Measurements from ENCODE around the gene CDK11A.
"Not testable (repeated sequence)": the region's sequence is repeated elsewhere in the genome, so short reads cannot be mapped to it uniquely, and the experiment has no call there.

Gene CDK11A

DNA sequence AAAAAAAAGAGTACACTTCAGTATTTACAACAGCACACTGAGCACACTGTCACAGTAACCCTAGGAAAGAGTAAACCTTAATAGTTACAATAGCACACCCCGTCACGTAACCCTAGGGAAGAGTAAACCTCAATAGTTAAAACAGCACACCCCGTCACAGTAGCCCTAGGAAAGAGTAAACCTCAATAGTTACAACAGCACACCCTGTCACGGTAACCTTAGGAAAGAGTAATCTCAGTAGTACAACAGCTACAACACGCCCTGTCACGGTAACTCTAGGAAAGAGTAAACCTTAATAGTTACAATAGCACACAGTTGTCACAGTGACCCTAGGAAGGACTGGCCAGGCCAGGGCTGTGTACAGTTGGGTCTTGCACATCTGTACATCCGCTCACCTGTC is 3.0 kb downstream of the CDK11A start:
- DNase-seq (ENCODE audit: low spot score): no peak
- no peak overlapping the region for H3K27ac Mint-ChIP-seq
- no peaks in the 10 kb centered on the region for H3K27me3 Mint-ChIP-seq (ENCODE audit: low read depth)
- peaks cover 31% of the 10 kb centered on the region for H3K36me3 Mint-ChIP-seq (ENCODE audit: low read depth)
- H3K9me3 Mint-ChIP-seq: no peaks in the 10 kb centered on the region
- peaks cover 6% of the 10 kb centered on the region for H3K4me1 Mint-ChIP-seq (ENCODE audit: low read depth)
- no peak overlapping the region for H3K4me3 Mint-ChIP-seq

DNA sequence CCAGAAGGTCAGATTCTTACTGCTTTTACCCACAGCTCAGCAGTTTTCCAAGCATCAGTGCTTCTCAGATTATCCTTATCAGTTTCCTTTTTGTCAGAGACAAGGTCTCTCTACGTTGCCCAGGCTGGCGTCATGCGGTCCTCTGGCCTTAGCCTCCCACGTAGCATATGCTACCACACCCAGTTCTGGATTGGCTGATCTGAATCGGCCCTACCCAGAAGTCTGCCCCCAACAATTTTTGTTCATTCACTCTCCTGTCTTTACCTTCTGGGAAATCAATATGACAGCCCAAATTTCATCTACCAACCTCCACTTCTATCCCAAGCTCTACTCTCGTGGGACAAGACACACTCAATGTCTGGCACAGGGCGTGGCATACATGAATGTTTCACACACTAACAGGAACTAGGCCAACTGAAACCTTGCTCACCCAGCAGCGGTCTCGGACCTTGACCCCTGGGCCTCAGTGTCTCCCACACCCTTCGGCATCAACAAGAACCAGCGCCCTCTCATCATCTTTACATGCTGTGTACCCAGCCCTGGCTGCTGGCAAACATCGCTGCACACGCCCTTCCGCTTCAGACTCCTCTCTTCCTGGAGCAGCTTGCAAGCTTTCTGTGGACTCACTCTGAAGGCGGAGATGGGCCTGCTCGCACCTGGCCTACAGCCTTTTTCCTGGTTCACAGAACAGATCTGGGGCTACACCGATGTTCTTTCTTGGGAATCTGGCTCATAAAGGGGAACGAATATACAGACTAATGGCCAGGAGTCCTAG is 8.9 kb downstream of the CDK11A start:
- not testable (repeated sequence) for H3K9me3 Mint-ChIP-seq; H3K4me3 Mint-ChIP-seq; H3K4me1 Mint-ChIP-seq (ENCODE audit: low read depth); H3K27ac Mint-ChIP-seq; H3K27me3 Mint-ChIP-seq (ENCODE audit: low read depth); DNase-seq (ENCODE audit: low spot score)
- H3K36me3 Mint-ChIP-seq (ENCODE audit: low read depth): peaks cover 30% of the 10 kb centered on the region

DNA sequence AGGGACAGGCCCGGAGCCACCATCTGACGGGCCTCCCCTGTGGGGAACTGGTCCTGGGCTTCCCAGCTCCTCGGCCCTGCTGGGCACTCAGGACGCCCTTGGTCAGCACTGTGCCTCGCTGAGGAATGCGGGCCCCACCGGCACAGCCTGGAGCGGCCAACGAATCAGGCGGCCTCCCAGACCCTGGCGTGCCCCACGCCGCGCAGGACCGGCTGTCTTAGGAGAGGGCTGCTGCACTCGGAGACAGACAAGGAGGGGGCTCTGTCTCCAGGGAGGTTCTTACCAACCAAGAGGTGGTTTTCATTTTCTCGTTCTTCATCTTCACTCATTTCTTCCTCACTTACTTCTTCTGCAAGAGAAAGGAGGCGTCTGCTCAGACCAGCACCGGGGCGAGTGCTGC is 16.3 kb downstream of the CDK11A start:
- H3K9me3 Mint-ChIP-seq; H3K27ac Mint-ChIP-seq; H3K27me3 Mint-ChIP-seq (ENCODE audit: low read depth); H3K36me3 Mint-ChIP-seq (ENCODE audit: low read depth); H3K4me1 Mint-ChIP-seq (ENCODE audit: low read depth); H3K4me3 Mint-ChIP-seq; DNase-seq (ENCODE audit: low spot score): not testable (repeated sequence)

DNA sequence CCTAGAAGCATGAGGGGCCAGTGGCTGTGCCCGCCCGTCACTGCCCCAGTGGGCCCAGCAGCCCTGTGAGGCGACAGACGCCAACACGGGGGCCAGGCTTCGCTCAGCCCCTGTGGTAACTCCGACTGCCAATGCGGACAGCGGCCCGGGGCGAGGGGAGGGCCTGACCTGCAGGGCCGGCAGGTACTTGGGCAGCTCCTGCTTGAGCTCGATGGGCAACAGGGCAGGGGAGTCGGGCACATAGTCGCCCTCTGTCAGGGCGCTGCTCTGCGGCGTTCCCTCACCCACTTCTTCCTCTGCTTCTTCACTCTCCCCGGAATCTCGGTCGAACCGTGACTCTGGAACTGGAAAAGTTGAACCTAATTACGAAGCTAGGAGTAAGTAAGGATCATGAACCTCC is 16.9 kb downstream of the CDK11A start:
- H3K36me3 Mint-ChIP-seq (ENCODE audit: low read depth); H3K27me3 Mint-ChIP-seq (ENCODE audit: low read depth); H3K4me1 Mint-ChIP-seq (ENCODE audit: low read depth); H3K27ac Mint-ChIP-seq; H3K9me3 Mint-ChIP-seq; H3K4me3 Mint-ChIP-seq; DNase-seq (ENCODE audit: low spot score): not testable (repeated sequence)

DNA sequence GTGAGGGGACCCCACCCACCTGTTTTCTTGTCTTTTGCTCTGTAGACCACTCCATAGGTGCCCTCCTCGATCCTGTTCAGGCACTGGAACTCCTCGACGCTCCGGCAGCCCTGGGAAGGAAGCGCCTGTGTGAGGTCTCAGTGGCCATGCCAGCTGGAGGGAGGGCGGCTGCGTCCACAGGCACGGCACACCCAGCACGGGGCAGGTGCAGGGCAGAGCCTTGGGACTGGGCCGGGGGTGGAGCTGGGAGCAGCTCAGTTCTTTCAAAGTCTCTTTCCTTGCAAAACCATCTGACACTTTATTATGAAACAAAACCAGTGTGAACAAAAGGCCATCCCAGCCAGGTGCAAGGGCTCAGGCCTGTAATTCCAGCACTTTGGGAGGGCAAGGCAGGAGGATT is 18.5 kb downstream of the CDK11A start:
- H3K27me3 Mint-ChIP-seq (ENCODE audit: low read depth); H3K9me3 Mint-ChIP-seq; DNase-seq (ENCODE audit: low spot score); H3K27ac Mint-ChIP-seq; H3K4me3 Mint-ChIP-seq; H3K4me1 Mint-ChIP-seq (ENCODE audit: low read depth); H3K36me3 Mint-ChIP-seq (ENCODE audit: low read depth): not testable (repeated sequence)

DNA sequence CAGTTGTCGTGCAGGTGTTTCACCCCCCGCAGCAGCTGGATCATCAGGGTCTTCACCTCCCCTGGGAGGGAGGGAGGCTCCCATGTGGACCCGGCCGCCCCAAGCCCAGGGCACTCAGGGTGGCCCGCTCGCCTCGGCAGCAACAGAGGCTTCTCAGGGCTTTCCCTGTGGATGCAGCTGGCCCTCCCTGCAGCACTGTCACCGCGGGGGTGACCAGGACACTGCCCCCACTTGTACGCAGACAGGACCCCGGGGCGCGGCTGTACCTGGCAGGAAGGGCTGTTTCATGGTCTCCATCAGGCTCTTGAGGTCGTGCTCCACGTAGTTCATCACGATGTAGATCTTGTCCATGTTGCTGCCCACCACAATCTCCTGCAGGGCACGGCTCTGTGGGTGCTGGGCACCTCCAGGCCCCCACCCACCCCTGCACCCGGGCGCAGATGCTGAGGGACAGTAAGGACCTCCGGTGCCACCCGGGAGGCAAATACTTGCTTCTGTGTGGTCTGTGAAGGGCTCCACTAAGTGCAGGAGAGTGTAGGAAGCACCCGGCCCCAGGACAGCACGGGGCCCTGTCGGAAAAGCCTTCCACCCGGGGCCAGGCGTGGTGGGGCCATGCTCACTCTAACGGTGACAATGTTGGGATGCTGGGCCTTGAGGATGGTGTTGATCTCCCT is 19.7 kb downstream of the CDK11A start:
- not testable (repeated sequence) for H3K9me3 Mint-ChIP-seq; H3K27me3 Mint-ChIP-seq (ENCODE audit: low read depth); H3K27ac Mint-ChIP-seq; H3K4me1 Mint-ChIP-seq (ENCODE audit: low read depth); DNase-seq (ENCODE audit: low spot score); H3K36me3 Mint-ChIP-seq (ENCODE audit: low read depth); H3K4me3 Mint-ChIP-seq

DNA sequence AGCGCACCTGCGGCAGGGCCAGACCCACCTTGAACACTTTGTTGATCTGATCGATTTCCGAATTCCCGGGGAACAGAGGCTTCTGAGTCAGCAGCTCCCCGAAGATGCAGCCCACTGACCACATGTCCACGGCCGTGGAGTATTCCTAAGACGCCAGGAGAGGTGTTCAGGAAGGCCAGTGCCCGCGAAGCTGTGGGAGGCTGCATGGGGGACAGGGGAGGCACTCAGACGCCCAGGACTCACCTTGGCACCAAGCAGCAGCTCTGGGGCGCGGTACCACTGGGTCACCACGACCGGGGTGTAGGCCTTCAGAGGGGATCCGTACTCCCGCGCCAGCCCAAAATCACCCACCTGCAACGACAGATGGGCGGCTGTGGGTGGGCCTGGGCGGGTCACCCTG is 20.4 kb downstream of the CDK11A start:
- Mint-ChIP-seq H3K4me1 (ENCODE audit: low read depth) (no peaks in the 10 kb centered on the region), H3K9me3 (no peaks in the 10 kb centered on the region), H3K36me3 (ENCODE audit: low read depth) (peaks cover 2% of the 10 kb centered on the region), H3K27ac (no peak overlapping the region), H3K27me3 (ENCODE audit: low read depth) (no peaks in the 10 kb centered on the region), H3K4me3 (no peak overlapping the region)
- DNase-seq (ENCODE audit: low spot score): no peak

DNA sequence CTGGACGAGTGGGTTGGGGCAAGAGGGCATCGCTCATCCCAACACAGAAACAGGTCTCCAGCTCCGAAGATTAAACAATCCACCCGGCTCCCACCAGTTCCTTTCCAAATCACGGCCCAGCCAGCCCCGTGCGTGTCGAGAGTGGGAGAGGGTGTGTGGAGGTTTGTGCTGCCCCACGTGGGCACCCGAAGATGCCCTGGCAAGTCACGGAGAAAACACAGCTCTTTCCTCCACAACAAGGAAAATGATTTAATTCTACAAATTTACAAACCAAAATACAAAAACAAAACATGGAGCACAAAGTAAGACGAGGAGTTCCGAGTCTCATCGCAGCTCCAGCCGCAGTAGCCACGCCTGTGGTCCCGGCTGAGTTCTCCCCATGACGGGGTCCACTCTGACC is 21.7 kb downstream of the CDK11A start:
- H3K27ac Mint-ChIP-seq; H3K27me3 Mint-ChIP-seq (ENCODE audit: low read depth): not testable (repeated sequence)

DNA sequence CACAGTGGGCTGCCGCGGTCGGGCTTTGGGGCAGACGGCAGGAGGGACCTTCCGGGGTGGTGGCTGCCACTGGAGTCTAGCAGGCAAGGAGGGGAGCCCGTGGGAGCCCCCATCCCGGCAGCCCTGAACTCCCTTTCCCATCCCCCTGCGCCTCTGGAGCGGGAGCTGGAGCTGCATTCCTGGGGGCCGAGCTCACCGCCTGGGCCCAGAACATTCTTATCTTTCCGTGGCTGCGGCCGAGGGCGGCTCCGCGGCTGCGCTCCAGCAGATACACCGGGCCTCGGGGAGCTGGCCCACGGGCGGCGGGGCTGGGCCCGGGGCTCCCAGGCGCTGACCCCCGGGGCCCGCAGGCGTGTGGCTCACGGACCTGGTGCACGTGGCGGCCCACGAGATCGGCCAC is 23.6 kb downstream of the CDK11A start:
- not testable (repeated sequence) for DNase-seq (ENCODE audit: low spot score); H3K36me3 Mint-ChIP-seq (ENCODE audit: low read depth); H3K27ac Mint-ChIP-seq; H3K4me3 Mint-ChIP-seq; H3K27me3 Mint-ChIP-seq (ENCODE audit: low read depth); H3K9me3 Mint-ChIP-seq; H3K4me1 Mint-ChIP-seq (ENCODE audit: low read depth)

More for the DNA sequence above, 21.7 kb downstream of the CDK11A start:
- H3K9me3 Mint-ChIP-seq; H3K4me1 Mint-ChIP-seq (ENCODE audit: low read depth); H3K36me3 Mint-ChIP-seq (ENCODE audit: low read depth); DNase-seq (ENCODE audit: low spot score); H3K4me3 Mint-ChIP-seq: not testable (repeated sequence)

DNA sequence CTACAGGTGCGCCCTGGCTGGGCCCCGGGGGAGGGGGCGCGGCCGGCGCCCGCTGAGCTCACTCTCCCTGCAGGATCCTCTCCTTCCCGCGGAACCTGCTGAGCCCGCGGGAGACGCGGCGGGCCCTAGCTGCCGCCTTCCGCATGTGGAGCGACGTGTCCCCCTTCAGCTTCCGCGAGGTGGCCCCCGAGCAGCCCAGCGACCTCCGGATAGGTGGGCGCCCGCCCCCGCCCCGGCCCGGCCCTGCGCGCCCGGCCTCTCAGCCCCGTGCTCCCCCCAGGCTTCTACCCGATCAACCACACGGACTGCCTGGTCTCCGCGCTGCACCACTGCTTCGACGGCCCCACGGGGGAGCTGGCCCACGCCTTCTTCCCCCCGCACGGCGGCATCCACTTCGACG is 24.1 kb downstream of the CDK11A start:
- not testable (repeated sequence) for H3K27ac Mint-ChIP-seq; H3K36me3 Mint-ChIP-seq (ENCODE audit: low read depth); DNase-seq (ENCODE audit: low spot score); H3K9me3 Mint-ChIP-seq; H3K4me3 Mint-ChIP-seq; H3K27me3 Mint-ChIP-seq (ENCODE audit: low read depth); H3K4me1 Mint-ChIP-seq (ENCODE audit: low read depth)

DNA sequence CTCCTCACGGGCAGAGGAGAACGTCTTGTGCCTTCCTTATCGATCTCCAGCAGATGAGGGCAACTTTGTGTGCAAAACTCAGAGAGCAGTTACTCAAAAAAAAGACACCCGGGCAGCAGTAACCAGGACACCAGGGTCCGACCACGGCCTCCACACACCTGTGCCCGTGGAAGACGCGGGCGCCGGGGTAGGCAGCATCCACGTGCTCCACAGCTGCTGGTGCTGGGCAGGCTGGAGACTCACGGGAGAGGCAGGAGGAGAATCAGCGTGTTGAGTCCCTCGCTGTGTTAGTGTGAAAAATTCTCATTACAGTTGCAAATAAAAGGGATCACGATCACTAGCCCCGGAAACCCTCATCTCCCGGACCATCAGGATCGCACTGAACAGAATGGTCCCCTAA is 25.1 kb downstream of the CDK11A start:
- H3K4me1 Mint-ChIP-seq (ENCODE audit: low read depth); DNase-seq (ENCODE audit: low spot score); H3K27me3 Mint-ChIP-seq (ENCODE audit: low read depth); H3K4me3 Mint-ChIP-seq; H3K9me3 Mint-ChIP-seq; H3K27ac Mint-ChIP-seq; H3K36me3 Mint-ChIP-seq (ENCODE audit: low read depth): not testable (repeated sequence)

DNA sequence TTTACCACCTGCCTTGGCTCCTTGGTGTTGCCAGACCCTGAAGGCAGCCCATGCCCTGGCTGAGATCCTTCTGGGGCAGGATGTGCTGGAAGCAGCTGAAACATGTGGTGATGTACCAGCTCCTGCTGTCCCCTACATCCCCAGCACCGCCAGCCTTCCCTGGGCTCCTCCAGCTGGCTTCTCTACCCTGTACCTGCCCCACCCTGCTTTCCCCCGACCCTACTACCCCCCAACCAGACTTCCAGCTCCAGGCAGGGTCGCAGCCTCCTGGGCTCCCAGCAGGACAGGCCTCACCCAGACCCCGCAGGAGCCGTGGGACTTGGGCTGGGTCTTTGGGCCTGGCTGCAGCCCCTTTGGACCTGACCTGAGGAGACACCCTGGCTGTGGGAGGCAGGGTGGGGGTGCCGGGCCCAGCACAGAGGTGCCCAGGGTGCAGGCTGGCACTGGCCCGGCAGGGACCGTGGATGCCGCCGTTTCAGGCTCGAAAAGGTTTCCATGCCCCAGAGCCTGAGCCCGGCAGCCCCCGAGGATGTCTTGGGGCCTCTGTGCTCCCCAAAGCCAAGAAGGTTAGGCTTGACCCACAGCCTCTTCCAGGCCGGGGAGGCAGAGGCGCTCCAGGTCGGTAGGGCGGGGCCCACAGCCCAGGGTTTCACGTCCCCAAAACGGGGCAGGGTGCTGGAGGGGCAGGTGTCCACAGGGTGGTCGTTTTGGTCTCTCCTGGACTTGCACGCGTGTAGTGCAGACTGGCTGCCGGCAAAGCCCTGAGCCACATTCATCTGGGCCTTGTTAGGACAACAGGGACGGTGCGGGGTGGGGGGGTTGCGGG is 26.6 kb downstream of the CDK11A start:
- not testable (repeated sequence) for H3K4me1 Mint-ChIP-seq (ENCODE audit: low read depth); H3K27ac Mint-ChIP-seq; H3K4me3 Mint-ChIP-seq; H3K9me3 Mint-ChIP-seq; DNase-seq (ENCODE audit: low spot score); H3K27me3 Mint-ChIP-seq (ENCODE audit: low read depth); H3K36me3 Mint-ChIP-seq (ENCODE audit: low read depth)

DNA sequence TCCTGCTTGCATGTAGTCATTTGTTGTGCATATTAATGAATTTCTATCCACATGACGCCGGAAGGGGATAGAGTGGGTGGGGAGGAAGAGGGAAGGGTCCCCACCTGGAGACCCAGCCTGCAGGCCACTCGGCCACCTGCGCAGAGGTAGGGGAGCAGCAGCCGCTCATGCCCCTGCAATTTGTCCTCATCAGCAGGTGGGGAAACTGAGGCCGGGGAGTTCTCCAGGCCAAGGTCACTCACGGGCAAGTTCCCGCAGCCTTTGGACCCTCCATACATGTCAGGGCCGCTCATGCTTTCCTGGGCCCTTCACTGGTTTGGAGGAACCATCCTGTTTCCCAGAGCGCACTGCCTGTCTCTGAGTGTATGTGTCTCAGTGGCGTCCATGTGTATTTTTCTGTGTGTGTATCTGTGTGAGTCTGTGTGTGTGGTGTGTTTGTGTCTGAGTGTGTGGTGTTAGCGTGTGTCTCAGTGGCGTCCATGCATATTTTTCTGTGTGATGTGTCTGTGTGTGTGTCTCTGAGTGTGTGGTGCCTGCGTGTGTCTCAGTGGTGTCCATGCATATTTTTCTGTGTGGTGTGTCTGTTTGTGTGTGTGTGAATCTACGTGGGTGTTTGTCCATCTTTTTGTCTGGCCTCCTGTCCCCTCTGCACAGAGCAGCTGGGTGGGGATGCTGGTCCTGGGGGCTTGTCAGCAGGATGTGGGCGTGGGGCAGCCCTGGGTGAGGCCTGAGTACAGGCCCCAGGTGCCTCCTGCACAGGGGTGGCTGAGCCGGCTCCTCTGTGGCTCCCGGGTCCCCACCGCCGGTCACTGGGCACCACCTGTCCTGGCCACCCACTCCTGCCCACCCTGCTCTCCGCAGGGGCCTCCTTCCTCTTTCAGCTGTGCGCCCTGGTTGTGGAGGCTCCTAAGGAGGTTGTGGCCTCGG is 27.5 kb downstream of the CDK11A start:
- not testable (repeated sequence) for H3K4me3 Mint-ChIP-seq; H3K27ac Mint-ChIP-seq; H3K36me3 Mint-ChIP-seq (ENCODE audit: low read depth); H3K4me1 Mint-ChIP-seq (ENCODE audit: low read depth); H3K9me3 Mint-ChIP-seq; DNase-seq (ENCODE audit: low spot score); H3K27me3 Mint-ChIP-seq (ENCODE audit: low read depth)
